ENCODE data around the gene TRIM77. TPM values are rescaled to one million over a fixed set of nuclear protein-coding genes. Genes with fewer than 3 reads are reported as not detected.

The TRIM77 gene
- total RNA-seq, 1 donor from 2014 or later, result not detected

Other genes starting within 250 kb of the TRIM77 start
- gene NOX4, start 218.9 kb upstream of the TRIM77 start, total RNA-seq, result 1.7 TPM
- not detected for gene TRIM49, start 98.3 kb downstream of the TRIM77 start, total RNA-seq
- not detected for gene TRIM64B, start 168.2 kb downstream of the TRIM77 start, total RNA-seq
- not detected for gene TRIM49D1, start 211.9 kb downstream of the TRIM77 start, total RNA-seq
- gene TRIM49D2, start 213.8 kb downstream of the TRIM77 start, total RNA-seq, result not detected